Neural cell (in vitro differentiated cells): ENCODE measurements around the gene RAD51B.

Experiments used
- EZH2 ChIP-seq: fragments of 200-600, 300-800 bp; shearing (Covaris generic), sonication (generic); IDR thresholded peaks from 2 replicates; pipeline ENCODE4 v1.6.1; 2014; ENCODE audit warnings: antibody characterized with exemption, low read length, borderline replicate concordance, mild to moderate bottlenecking; ENCODE audit not compliant: insufficient read depth, poor library complexity, severe bottlenecking
- POLR2AphosphoS5 ChIP-seq: IDR thresholded peaks from 2 replicates; pipeline ENCODE4 v1.6.1; 2012
- SMC3 ChIP-seq: fragments of 450-650 bp; conservative IDR thresholded peaks from 2 replicates; pipeline ENCODE4 v1.6.1; 2014; ENCODE audit warnings: antibody characterized with exemption, mild to moderate bottlenecking, moderate library complexity; ENCODE audit not compliant: poor library complexity
- TAF1 ChIP-seq: IDR thresholded peaks from 2 replicates; pipeline ENCODE4 v1.6.1; 2012; ENCODE audit warnings: low read depth
- TF ChIP-seq, protein P1 (sequence below): fragments of 450-650 bp; IDR thresholded peaks from 2 replicates; pipeline ENCODE4 v1.5.1; 2014; ENCODE audit warnings: antibody characterized with exemption, mild to moderate bottlenecking, moderate library complexity; ENCODE audit not compliant: poor library complexity, severe bottlenecking

DNA sequence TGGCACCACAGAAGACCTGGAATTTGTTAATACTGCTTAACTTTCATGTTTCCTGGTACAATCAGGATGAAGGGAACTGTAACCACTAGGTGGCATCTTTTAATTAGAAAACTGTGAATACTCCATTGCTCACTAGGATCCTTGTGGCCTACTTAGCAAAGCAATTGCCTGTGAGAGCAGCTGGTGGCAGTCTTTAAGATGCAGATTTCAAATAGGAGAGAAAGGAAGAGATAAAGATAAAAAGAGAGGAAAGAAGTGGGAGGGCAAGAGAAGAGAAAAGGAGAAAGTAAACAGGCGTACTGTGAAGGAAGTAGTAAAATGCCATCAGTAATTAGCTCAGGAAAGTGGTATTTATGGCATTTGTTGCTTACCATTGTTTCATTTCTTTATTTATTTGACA is 114.5 kb downstream of the RAD51B start:
- TF ChIP-seq TAF1 (no peak), POLR2AphosphoS5 (no peak), EZH2 (no peak), SMC3 (peak; percentile 68)
- TF ChIP-seq, protein P1, sequence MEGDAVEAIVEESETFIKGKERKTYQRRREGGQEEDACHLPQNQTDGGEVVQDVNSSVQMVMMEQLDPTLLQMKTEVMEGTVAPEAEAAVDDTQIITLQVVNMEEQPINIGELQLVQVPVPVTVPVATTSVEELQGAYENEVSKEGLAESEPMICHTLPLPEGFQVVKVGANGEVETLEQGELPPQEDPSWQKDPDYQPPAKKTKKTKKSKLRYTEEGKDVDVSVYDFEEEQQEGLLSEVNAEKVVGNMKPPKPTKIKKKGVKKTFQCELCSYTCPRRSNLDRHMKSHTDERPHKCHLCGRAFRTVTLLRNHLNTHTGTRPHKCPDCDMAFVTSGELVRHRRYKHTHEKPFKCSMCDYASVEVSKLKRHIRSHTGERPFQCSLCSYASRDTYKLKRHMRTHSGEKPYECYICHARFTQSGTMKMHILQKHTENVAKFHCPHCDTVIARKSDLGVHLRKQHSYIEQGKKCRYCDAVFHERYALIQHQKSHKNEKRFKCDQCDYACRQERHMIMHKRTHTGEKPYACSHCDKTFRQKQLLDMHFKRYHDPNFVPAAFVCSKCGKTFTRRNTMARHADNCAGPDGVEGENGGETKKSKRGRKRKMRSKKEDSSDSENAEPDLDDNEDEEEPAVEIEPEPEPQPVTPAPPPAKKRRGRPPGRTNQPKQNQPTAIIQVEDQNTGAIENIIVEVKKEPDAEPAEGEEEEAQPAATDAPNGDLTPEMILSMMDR: peak; percentile 72
